ENCODE measurements around the gene ZNF579. TPM values are rescaled to one million over a fixed set of nuclear protein-coding genes. Genes with fewer than 3 reads are reported as not detected.

ZNF579 gene
- total RNA-seq, 4 donors from 2014 or later: 4.2 to 5.1 (median 4.6) TPM

DNA sequence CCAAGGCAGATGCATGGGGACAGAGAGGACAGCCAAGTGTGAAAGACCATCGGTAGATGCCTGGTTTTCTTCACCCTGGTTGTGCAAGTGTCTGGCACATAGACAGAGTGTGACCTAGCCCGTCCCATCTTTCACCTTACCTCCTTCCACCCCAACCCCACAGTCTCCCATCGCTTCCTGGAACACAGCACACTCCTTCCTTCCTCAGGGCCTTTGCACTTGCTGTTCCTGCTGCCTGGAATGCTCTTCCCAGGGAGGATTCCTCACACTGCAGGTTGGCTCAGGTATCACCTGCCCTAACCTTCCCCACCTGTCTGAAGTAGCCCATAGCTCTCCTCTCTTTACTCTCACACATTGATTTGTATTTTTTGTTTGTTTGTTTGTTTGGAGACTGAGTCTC is 15.7 kb upstream of the ZNF579 start:
- TF ChIP-seq POLR2A (IDR thresholded peaks at IDR 0.05): no peak
- TF ChIP-seq, protein P1, sequence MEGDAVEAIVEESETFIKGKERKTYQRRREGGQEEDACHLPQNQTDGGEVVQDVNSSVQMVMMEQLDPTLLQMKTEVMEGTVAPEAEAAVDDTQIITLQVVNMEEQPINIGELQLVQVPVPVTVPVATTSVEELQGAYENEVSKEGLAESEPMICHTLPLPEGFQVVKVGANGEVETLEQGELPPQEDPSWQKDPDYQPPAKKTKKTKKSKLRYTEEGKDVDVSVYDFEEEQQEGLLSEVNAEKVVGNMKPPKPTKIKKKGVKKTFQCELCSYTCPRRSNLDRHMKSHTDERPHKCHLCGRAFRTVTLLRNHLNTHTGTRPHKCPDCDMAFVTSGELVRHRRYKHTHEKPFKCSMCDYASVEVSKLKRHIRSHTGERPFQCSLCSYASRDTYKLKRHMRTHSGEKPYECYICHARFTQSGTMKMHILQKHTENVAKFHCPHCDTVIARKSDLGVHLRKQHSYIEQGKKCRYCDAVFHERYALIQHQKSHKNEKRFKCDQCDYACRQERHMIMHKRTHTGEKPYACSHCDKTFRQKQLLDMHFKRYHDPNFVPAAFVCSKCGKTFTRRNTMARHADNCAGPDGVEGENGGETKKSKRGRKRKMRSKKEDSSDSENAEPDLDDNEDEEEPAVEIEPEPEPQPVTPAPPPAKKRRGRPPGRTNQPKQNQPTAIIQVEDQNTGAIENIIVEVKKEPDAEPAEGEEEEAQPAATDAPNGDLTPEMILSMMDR (IDR thresholded peaks at IDR 0.05): no peak
- no peak overlapping the region for H3K4me3 ChIP-seq (ENCODE audit: low read depth, poor library complexity, severe bottlenecking)
- intact Hi-C loops (cut with DNase I; ENCODE audit: low total_unique reads): no loop called here
- DNase-seq (ENCODE audit: low spot score in 2 of 2): no peak
- 93 to 96% methylated on average over 3 of the region's 3 CpGs for WGBS, 2 donors

- intact Hi-C loops (cut with DNase I; ENCODE audit: low total_unique reads): no loop called here
- WGBS, 2 donors: 81 to 87% methylated on average over 4 of the region's 4 CpGs
Measured at GRCh38 chr19:55594996-55595545, 14.4 kb upstream of the ZNF579 start.

DNA sequence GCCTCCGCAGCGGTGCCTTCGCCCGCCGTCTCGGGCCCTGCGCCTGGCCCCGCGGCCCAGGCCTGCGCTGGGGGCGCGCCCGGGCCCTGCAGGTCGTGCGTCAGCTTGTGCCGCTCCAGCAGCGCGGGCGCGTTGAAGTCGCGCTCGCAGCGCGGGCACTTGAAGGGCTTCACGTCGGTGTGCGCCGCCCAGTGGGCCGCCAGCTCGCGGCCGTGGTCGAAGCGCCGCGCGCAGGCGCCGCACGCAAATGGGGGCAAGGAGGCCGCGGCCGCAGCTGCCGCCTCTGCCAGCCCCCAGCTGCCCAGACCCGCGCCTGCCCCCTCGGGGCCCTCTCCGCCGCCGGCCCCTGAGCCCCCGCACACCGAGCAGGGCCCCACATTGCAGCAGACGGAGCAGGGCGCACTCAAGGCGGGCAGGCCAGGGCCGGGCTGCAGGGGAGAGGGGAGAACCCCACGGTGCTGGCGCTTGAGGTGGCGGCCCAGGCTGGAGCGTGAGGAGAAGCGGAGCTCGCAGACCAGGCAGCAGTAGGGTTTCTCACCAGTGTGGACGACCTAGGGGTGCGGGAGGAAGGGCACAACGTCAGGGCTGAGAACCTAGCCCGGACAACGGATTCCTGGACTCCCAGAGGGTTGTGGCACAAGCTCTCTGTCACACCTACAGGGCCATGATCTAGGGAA is 12.6 kb upstream of the ZNF579 start:
- intact Hi-C loops (cut with DNase I; ENCODE audit: low total_unique reads): no loop called here
- WGBS, 2 donors: 89% methylated on average over 54 to 67 of the region's 68 CpGs
- no peak overlapping the region for H3K4me3 ChIP-seq (ENCODE audit: low read depth, poor library complexity, severe bottlenecking)
- DNase-seq (ENCODE audit: low spot score in 2 of 2): no peak
- no peak for TF ChIP-seq POLR2A (IDR thresholded peaks at IDR 0.05)
- TF ChIP-seq, protein P1 (IDR thresholded peaks at IDR 0.05): no peak

More at GRCh38 chr19:55594996-55595545, 14.4 kb upstream of the ZNF579 start:
- DNase-seq (ENCODE audit: low spot score in 2 of 2): no peak
- TF ChIP-seq POLR2A (IDR thresholded peaks at IDR 0.05): no peak
- TF ChIP-seq, protein P1 (IDR thresholded peaks at IDR 0.05): no peak
- H3K4me3 ChIP-seq (ENCODE audit: low read depth, poor library complexity, severe bottlenecking): no peak overlapping the region

DNA sequence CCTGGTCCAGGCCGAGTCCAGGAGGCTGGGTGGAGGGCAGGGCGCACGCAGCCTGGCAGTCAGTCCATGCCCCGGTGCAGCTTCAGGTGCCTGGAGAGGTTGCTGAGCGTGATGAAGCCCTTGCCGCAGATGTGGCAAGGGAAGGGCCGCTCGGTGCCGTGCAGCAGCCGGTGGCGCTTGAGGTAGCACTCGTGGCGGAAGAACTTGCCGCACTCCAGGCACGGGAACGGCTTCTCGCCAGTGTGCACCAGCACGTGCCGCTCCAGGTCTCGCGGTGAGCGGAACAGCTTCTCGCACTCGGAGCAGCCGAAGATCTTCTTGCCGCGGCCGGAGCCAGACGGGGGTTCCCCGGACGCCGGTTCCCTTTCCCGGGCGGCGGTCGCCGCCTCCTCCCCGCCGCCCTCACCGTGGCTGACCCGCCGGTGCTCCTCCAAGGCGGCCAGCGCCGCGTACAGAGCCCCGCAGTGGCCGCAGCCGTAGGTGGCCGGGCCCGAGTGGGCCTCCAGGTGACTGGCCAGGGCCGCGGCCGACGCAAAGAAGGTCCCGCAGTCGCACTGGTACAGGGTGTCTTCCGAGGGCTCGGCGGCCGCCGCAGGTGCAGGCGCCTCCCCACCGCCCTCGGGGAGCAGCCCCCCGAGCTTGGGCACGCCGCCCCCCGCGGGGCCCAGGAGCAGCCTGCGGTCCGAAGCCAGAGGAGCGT is 11.9 kb upstream of the ZNF579 start:
- TF ChIP-seq, protein P1 (IDR thresholded peaks at IDR 0.05): no peak
- no peak for TF ChIP-seq POLR2A (IDR thresholded peaks at IDR 0.05)
- intact Hi-C loops (cut with DNase I; ENCODE audit: low total_unique reads): no loop called here
- WGBS, 2 donors: 89 to 93% methylated on average over 42 to 66 of the region's 73 CpGs
- H3K4me3 ChIP-seq (ENCODE audit: low read depth, poor library complexity, severe bottlenecking): no peak overlapping the region
- no peak for DNase-seq (ENCODE audit: low spot score in 2 of 2)

DNA sequence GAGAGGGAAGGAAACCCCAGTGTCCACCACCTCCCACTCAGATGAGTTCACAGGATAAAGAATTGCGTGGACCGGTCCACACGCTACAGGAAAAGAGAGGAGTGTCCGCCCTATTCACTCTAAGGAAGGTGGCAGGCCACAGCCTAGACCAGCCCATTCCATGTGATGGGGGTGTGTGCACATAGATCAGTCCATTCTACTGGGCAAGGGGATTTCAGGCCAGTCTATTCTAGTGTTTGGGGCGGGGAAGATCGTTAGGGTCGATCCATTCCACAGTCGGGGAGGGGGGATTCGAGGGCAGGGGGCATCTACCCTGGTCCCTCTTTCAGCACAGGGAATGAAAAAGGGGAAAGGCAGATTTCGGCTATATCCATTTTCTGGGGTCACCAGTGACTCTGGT is 10.9 kb upstream of the ZNF579 start:
- H3K4me3 ChIP-seq (ENCODE audit: low read depth, poor library complexity, severe bottlenecking): no peak overlapping the region
- no peak for TF ChIP-seq POLR2A (IDR thresholded peaks at IDR 0.05)
- TF ChIP-seq, protein P1 (IDR thresholded peaks at IDR 0.05): no peak
- DNase-seq (ENCODE audit: low spot score in 2 of 2): no peak
- intact Hi-C loops (cut with DNase I; ENCODE audit: low total_unique reads): no loop called here
- WGBS, 2 donors: 85 to 90% methylated on average over 10 of the region's 10 CpGs
